KBM-7 (cell line): Measurements from ENCODE around the gene MRAP.

ENCODE experiments used
- DNase-seq: peaks from one replicate; pipeline ENCODE4 v3.0.0-alpha.2; 2015
- in situ Hi-C: fragments of 300-500 bp; cut with MboI; formaldehyde crosslinking; loops from 2 replicates; pipeline ENCODE4 v1.14.3; 2020; ENCODE audit warnings: low sequenced_read_pairs, low pct_unique_long_range_greater_than_20kb, mixed read lengths

Gene MRAP

DNA sequence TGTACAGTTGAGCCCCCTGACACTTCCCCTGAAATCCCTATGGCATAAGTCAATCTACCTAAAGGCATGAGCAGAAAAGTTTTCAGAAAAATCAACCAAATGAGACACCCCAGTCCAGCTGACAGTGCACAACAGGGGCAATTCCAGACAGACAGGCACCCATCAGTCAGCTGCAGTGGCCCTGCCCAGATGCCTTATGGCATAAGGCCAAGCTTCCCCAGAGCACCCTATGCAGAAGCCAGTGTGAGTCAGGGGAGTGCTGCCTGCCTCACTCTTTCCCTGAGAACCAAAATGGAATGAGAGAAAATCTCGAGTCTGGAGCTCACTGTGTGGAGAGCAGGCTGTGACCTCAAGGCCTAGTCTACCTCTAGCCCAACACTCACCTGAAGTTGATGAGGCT lies 38.1 kb downstream of the MRAP start:
- no peak for DNase-seq
- in situ Hi-C loops = no loop called here

DNA sequence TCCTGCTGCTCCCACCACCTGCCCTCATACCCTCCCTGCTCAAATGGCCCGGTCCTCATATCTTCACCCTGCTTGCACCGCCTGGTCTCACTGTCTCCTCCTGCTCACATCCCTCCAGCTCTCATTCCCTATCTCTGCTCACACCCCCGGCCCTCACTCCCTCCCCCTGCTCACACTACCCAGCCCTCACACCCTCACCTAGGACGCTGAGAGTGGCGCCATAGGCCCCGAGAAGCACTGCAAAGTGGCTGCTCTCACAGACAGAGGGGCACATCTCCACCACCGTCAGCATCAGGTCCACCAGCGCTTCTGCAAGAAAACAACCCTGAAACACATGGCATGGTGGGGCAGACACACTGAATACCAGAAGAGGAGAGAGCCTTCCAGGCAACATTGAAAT lies 38.6 kb downstream of the MRAP start:
- DNase-seq = no peak
- in situ Hi-C loops = no loop called here

DNA sequence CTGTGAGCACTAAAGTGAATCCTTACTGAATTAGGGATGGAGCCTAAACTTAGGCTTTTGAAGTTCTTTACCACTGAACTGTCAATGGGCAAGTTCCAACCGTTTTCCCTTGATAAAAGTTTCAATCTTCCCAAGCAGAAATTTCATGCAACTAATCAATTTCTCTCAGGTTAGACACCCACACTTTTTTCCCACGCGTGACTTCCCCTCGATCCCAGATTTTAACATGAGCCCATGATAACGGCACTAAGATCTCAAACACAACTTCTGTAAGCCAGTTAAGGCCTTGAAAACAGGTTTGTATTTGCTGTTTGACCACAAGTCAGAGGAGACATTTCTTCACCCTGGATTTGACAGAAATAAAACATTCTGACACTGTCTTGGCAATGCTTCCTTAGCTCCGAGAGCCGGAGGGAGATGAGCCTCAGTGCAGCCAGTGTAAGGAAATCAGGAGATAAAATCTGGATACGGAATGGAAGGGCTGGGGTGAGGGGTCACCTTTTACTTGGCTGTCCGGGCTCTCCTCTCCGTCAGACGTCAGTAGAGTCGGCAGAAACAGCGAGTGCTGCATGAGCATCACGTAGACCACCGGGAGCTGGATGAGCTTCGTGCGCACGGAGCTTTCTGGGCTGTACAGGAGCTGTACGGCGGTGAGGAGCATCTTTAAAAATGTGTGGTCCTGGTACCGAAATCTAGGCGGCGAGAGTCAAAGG lies 39.7 kb downstream of the MRAP start:
- in situ Hi-C loops = no loop called here
- DNase-seq = no peak

DNA sequence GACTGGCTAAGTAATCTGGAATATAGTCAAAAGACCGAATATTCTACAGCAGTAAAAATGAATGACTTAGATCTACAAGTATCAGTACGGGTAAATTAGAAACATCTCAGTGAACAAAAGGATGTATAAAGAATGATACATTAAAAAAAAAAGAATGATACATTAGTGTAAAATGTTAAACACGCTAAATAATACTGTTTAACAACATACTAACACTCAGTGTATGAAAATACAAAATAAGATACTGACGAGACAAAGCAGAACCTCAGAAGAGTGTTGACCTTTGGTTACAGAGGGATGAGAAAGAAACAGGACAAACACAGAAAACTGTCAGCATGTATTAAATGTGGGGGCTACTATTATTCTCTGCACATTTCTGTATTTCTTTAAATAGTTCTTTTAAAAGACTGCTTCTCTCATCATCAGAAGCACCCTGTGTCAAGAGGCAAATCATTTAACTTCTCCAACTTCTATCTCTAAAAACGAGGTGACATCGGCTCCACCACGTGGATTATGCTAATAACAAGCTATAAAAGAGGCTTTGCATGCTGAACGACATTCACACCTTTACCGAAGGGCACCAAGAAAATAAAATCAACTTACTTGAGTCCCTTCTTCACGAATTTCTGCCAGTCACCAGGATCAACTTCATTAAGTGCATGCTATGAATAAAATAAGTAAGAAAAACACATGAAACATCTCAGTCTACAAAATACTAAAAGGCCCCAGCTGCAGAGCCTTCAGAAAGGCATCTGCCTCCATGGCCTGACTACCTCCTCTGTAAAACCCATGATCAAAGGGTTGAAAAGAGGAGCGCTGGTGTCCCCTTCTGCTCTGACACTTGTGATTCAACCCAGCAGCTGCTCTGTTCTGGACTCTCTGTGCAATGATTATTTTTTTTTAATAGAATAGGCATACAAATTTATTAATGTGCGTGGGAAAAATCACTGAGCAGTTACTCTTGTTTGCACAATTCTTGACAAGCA lies 42.5 kb downstream of the MRAP start:
- DNase-seq = no peak
- in situ Hi-C loops = no loop called here

DNA sequence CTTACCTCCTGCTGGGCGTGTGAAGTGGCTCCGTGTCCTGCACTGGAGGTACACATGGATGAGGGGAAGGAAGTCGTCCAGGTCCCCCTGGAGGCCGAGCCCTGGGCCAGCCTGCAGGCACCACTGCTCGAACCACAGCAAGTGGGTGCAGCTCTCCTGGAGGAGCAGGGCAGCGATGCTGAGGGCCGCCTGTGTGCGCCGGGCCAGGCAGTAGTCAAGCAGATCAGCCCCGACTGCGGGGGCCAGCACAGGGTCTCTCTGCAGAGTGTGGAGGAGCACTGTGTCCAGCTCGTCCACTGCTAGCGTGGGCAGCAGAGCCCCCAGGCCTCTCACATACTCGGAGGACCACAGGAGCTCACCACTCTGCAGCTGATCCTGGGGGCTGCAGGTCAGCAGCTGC lies 48.3 kb downstream of the MRAP start:
- DNase-seq = no peak
- in situ Hi-C loops = no loop called here

DNA sequence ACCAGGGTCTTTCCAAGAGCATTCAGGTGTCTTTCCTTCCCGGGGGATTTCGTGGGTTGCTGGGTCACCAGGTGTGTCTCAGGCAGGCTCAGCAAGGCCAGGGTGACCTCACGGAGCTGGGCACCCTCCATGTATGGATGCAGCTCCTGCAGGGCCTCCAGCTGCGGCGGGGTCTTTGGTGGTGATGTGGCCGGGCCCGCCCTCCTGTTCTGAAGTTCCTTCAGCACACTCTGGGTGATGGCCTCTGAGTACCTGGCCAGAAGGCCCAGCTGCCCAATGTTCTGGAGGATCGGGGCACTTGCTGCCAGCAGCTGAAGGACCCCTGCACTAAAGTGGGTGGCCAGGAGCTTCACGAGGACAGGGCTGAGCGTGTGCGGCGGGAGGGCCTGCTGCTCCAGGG lies 48.7 kb downstream of the MRAP start:
- no peak for DNase-seq
- in situ Hi-C loops = no loop called here

DNA sequence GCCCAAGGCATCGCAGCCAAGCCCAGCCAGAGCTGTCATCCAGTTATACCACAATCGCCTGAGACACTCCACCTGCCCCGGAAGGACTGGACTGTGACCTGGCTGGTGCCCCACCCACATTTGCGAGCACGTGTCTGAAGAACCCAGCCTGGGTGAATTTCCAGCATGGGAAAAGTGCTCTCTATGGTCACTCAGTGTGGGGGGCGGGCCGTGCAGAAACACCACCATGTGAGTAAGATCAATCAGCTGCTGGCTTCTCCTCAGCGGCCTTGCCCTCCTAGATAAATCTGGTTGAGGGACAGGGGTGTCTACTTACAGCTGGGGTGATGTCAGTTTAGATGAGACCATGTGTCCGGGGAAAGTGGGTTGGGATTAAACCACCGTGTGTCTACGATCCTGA lies 49.3 kb downstream of the MRAP start:
- no peak for DNase-seq
- in situ Hi-C loops = no loop called here

DNA sequence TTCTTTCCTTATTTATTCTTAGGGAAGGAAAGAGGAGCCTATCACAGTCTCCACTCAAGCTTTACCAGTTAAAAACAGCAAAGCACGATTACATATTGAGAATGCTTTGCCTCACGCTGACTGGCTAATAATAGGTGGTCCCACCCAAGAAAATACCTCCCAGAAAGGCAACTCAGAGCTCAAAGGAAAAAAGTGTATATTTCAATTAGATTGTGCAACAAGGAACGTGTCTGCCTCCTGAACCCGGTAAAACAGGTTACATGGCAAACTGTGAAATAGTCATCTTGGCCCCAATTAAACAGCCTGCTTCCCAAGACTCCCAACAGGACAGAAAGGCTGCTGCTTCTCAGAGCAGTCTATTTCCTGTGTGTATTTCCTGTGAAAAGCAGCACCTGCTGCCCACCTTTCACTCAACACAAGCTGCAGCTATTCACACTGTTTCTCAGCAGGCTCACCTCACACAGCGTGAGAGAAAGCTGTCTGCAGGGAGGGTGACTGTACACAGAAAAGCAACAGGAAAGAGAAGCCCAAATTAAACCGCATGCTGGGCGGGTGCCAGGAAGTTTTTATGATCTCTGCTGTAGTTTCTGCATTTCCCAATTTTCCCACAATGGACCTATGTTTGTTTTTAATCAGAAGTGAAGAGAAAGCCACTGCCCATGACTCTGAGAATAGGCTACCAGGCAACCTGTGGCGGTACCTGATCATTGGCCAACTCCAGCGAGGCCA lies 50.1 kb downstream of the MRAP start:
- DNase-seq = no peak
- in situ Hi-C loops = no loop called here

DNA sequence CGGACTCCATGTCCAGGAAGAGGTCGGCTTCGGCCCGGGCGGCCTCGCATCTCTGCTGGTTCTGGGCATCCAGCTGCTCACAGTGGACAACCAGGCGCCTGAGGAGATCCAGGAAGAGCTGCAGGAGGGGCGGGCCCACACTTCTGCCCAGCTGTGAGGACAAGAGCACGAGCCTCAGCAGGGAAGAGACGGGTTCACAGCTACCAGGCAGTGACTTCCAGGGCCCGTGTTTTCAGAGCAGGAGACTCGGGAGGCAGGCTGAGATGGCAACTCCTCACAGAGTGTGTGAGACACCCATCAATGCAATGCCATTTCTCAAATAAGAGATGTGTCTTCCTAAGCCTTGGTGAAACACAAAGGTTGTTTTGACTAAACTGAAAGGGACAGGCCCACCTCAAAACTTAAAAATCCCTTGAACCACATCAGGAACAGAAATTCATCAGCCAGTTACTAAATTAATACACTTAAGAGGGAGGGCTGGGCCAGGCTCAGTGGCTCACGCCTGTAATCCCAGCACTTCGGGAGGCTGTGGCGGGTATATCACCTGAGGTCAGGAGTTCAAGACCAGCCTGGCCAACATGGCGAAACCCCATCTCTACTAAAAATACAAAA lies 50.8 kb downstream of the MRAP start:
- in situ Hi-C loops = no loop called here
- DNase-seq = no peak

DNA sequence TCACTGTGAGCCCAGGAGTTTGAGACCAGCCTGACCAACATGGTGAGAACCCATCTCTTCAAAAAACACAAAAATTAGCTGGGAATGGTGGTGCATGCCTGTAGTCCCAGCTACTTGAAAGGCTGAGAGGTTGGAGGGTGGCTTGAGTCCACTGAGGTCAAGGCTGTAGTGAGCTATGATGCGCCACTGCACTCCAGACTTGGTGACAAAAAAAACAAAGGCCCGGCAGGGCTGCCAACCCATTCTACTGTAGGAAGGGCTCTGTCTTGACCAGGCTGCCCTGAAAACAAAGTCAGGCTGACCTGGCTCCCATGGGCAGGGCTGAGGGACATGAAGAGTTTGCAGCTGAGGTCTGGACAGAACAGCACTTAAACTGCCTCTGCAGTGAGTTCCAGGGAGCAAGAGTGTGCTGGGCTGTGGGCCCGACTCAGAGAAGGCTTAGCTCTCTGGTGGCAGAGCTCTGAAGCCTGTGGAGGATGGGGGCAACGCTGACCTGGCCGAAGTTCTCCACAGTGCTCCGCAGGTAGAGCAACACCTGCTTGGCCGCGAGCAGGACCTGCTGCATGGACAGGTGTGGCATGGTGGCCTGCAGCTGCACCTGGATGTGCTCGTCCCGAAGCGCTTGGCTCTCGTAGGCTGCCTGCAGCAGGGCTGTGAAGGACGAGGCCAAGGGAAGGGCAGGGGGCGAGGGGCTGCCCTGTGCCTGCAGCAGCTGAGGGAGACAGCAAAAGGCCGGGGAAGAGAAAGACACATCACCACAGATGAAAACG lies 51.7 kb downstream of the MRAP start:
- DNase-seq = no peak
- in situ Hi-C loops = no loop called here

DNA sequence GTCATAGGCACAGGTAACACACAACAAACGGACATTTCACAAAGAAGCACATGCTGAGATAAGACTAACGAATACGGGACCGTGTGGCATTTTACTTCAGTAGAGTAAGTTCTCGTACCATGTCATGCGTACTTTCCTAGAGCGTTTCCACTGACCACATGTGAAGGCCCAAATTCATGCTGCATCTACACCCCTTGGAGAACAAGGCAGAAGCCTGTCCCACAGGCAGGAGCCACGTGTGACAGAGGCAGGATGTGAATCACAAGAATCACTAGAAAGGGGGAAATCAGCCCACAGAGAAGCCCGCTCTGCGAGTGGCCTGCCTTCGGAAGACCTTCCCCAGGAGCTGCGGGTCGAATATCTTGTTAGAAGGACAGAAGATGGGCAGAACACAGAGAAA lies 52.3 kb downstream of the MRAP start:
- in situ Hi-C loops = no loop called here
- DNase-seq = no peak

DNA sequence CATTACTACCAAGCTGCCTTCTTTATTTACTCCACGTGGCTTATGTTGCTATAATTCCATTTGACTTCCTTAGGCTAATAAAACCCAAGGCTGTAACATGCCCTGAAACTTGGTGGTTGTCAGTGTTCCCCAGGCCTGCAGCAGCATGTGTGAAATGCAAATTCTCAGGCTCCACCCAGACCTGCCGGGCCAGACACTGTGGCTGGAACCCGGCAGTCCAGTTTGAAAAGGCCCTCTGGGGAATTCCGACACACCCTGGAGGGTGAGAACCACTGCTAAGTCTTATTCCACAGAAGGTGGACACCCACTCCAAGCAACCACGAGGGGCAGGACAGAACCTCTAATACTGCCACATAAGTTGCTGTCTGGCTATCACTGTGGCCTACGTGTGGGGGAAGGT lies 52.8 kb downstream of the MRAP start:
- in situ Hi-C loops = no loop called here
- DNase-seq = no peak

DNA sequence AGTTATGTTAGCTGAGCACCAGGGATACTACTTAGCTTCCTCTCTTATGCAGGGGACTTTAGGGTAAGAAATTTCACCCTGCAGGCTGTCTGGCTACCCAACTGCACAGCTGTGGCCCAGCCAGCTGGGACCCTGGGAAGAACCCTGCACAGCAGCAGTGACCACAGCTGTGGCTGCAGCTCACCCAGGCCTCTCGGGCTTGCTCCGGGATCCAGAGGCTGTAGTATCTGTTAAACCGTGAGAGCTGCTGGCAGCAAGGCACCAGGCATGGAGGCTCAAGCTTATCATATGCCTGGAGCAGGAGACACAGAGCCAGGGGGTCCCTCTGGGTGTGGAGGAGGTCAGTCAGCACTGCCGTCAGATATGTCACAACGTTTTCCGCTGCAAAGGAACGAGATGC lies 53.9 kb downstream of the MRAP start:
- DNase-seq = no peak

DNA sequence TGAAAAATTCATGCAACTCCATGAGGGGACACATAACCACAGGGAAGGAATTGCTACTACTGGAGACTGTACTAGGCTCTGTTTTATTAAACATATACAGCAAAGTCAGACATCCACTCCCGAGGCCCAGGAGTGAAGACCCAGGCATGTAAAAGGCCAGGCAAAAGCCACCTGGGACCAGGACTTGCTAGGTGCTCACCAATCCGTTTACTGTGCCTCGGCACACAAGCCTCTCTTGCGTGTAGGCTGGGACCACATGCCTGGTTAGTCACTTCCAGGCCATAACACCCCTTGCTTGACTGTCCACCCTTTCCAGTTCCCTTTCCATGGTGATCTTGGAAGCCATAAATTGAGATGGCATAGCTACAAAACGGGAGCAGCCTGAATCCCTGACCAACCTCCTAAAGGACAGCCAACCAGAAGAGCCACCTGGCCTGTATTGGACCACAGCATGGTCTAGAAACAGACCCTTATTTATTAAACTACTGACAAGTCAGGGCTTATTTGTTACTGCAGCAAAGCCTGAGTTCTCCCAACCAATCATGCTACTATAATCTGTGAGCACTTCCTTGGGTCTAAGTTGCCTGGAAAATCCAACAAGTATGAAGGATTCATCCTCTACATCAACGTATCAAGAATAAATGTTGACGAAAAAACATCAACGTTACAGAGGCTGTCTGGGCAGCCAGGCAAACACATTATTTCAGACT lies 54.5 kb downstream of the MRAP start:
- DNase-seq = no peak
- in situ Hi-C loops = no loop called here

More for the DNA sequence above, 53.9 kb downstream of the MRAP start:
- in situ Hi-C loops = no loop called here

DNA sequence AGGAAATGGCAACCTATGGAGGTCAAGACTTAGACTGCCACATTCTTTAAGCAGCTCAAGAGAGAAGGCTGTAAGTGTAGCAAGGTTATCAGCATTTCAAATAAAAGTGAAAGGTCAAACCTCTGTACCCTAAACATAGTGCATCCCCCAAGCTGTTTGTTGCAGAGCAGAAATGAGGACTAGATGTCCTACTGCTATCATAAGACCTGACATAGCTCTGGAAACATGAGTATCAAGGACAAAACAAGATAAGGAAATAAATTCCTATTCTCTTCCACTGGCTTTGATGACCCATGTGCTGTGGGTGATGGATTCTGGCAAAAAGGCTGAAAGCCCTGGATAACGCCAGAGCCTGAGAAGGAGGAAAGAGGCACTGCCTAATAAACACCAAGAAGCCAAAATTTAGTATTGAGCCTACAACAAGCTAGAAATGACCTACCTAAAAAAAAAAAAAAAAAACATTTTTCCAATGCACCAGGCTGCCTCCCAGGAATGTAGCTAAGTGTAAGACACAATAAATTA lies 58.3 kb downstream of the MRAP start:
- no peak for DNase-seq
- in situ Hi-C loops = no loop called here

DNA sequence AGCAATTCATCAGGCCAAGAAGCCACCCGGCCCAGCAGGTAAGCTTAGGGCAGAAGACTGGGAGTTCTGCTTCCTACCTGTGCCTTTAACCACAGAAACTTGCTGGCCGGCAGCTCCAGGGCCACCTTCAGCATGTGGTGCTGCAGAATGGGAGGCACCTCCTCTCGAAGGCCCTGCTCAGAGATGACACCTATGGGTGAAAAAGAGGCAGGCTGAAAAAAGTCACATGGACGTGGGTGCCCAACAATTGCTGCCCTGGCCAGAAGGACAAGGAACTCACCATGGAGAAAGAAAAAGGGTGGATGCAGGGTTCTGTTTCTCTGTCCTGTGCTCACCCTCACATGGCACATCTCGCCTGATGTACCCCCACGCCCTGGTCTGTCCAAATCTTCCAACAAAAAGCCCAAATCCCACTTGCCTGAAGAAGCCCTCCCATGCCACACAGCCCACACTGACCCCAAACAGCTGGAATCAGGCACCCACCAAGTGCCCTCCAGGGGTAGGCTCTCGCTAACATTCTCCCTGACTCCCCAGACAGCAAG lies 61.1 kb downstream of the MRAP start:
- in situ Hi-C loops = no loop called here
- no peak for DNase-seq

DNA sequence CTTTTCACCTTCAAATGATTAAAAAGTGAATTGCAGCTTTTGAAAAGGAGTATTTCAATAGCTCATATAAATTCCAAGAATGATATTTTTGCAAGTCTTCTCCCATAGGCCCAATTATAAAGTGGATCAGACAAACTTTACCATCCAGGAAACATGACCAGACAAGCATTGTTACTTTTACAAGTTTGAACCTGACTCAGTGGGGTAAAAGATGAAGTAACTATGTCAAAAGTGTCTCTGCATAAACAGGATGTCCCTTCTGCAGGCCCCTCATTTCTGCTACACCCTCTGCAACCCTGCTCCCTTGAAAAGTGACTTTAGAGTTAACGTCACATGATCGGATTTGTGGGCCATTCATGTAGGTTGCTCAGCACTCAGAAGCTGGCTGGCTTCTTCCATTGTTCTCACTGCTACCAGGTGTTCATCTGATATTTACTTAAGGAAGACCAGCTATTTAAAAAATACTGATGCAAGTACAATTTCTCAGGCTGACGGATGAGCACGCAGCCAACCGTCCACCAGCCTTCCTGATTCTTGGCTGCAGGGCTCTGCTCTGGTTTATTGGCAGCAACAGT lies 61.8 kb downstream of the MRAP start:
- no peak for DNase-seq
- in situ Hi-C loops = no loop called here
